ENCODE data around the gene HS3ST3B1. TPM values are rescaled to one million over a fixed set of nuclear protein-coding genes. Genes with fewer than 3 reads are reported as not detected.

Gene HS3ST3B1
- total and polyA plus RNA-seq, 12 donors: 0.73 to 5.9 (median 2.0) TPM

DNA sequence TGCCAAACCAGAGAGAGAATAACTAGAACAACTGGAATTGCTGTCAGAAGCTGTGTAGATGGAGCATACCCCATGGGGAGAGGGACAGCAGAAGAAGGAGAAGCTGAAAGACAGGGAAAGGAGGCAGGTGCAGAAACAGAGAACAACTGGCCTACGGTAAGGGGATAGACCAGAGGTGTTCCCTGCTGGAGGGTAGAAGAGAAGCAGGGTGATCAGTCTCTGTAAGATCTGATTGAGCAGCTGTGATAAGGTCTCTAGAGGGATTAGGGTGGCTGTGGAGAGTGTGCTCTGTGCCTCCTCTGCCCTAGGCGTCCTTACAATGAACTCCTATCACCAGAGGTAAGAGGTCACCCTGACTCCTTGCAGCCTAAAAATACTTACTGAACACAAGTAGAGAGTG, 30.4 kb upstream of the HS3ST3B1 start:
- H3K36me3 ChIP-seq: no peaks in the 10 kb centered on the region
- 57 to 71% methylated on average over 2 of the region's 2 CpGs for WGBS, 2 donors
- no peak overlapping the region for H3K27ac ChIP-seq
- DNase-seq: no peak
- no peak overlapping the region for H3K4me3 ChIP-seq
- peaks cover 0 to 26% (median 4%) of the 10 kb centered on the region in 11 donors for H3K9me3 ChIP-seq
- H3K4me1 ChIP-seq: no peaks in the 10 kb centered on the region
- ATAC-seq: no peak
- TF ChIP-seq, protein P1, sequence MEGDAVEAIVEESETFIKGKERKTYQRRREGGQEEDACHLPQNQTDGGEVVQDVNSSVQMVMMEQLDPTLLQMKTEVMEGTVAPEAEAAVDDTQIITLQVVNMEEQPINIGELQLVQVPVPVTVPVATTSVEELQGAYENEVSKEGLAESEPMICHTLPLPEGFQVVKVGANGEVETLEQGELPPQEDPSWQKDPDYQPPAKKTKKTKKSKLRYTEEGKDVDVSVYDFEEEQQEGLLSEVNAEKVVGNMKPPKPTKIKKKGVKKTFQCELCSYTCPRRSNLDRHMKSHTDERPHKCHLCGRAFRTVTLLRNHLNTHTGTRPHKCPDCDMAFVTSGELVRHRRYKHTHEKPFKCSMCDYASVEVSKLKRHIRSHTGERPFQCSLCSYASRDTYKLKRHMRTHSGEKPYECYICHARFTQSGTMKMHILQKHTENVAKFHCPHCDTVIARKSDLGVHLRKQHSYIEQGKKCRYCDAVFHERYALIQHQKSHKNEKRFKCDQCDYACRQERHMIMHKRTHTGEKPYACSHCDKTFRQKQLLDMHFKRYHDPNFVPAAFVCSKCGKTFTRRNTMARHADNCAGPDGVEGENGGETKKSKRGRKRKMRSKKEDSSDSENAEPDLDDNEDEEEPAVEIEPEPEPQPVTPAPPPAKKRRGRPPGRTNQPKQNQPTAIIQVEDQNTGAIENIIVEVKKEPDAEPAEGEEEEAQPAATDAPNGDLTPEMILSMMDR (IDR thresholded peaks at IDR 0.05): no peak
- peaks cover 0 to 4% (median 0%) of the 10 kb centered on the region in 7 donors for H3K27me3 ChIP-seq
- intact Hi-C loops (cut with DNase I): no loop called here

DNA sequence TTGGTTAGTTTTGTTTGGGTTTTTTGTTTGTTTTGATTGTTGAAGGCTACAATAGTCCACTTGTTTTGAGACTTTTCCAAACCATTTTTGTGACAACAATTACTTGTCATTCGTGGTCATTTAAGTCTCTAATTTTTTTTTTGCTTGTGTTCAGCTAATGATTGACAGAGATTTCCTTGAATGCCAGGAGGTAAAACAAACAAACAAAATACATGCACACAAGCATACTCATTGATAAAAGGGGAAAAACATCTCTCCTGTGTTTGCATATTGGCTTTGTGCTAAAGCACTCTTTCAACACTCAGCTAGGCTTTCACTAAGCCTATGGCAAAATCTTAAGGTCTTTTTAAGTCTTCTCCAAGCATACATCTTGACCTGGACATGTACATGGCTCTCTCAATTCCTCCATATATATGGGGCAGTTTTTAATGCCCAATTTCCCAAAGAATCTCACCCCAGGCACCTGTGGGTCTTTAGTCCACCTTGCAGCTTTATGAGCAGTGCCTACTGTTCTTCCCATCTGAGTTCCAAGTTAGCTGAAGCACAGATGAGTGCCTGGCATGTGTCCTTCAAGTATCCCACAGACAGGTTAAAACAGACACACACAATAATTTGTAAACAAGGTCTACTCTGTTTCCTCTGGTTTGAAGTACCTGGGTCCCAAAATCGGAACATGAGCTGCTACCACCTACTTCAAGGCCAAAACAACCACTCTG, 24.2 kb upstream of the HS3ST3B1 start:
- Histone ChIP-seq H3K4me3 (no peak overlapping the region), H3K36me3 (no peaks in the 10 kb centered on the region), H3K9me3 (peaks cover 0 to 25% (median 4%) of the 10 kb centered on the region in 11 donors), H3K4me1 (no peaks in the 10 kb centered on the region), H3K27ac (no peak overlapping the region), H3K27me3 (peaks cover 0 to 34% (median 16%) of the 10 kb centered on the region in 7 donors)
- ATAC-seq (no peak), DNase-seq (no peak)
- TF ChIP-seq, protein P1 (IDR thresholded peaks at IDR 0.05): no peak
- intact Hi-C loops (cut with DNase I): no loop called here
- WGBS, 2 donors: 65 to 71% methylated on average over 2 of the region's 2 CpGs

DNA sequence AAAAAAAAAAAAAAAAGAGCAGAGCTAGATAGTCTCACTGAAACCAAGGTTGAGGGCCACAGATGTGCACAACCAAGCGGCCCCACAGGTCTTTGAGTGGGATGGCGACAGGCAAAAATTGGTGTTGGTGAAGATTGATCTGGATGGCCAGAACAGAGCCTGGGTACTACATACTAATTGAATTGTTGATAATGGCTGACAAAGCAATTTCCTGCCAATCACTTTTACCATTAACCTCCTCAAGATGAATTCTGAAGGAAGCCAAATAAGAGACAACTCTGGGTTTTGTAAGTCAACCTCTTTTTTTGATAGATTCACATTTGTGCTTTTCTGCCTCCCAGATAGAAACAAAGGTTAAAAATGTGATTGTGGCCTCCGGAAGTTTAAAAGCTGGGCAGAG, 19.4 kb upstream of the HS3ST3B1 start:
- DNase-seq: no peak
- H3K27me3 ChIP-seq: peaks cover 0 to 66% (median 27%) of the 10 kb centered on the region in 7 donors
- H3K4me1 ChIP-seq: no peaks in the 10 kb centered on the region
- H3K9me3 ChIP-seq: no peaks in the 10 kb centered on the region
- intact Hi-C loops (cut with DNase I): no loop called here
- H3K27ac ChIP-seq: no peak overlapping the region
- no peaks in the 10 kb centered on the region for H3K36me3 ChIP-seq
- no peak overlapping the region for H3K4me3 ChIP-seq
- TF ChIP-seq, protein P1 (IDR thresholded peaks at IDR 0.05): no peak
- WGBS, 2 donors: 75 to 96% methylated on average over 3 of the region's 3 CpGs
- no peak for ATAC-seq

DNA sequence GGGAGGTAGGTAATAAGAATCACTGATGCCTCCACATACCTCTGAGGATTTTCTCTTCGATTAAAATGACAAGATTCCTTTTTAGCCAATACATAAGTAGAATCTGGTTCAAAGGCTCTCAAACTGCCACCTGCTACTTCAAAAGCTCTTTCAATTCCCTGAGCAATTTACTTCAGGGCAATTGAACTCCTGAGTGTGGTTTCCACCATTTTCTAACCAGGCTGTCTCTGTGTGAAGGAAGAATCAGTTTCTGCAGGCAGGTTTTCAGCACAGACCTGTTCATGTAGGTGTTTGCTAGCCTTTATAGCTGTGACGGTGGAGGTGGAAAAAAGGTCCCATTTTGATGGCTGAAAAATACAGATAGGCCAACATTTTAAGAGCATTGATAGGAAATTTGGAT, 18.2 kb upstream of the HS3ST3B1 start:
- TF ChIP-seq, protein P1 (IDR thresholded peaks at IDR 0.05): no peak
- Histone ChIP-seq H3K27ac (no peak overlapping the region), H3K27me3 (peaks cover 0 to 62% (median 27%) of the 10 kb centered on the region in 7 donors), H3K4me1 (no peaks in the 10 kb centered on the region), H3K4me3 (no peak overlapping the region), H3K36me3 (no peaks in the 10 kb centered on the region), H3K9me3 (no peaks in the 10 kb centered on the region)
- DNase-seq (no peak), ATAC-seq (no peak)
- WGBS, 2 donors: 76 to 80% methylated on average over 2 of the region's 2 CpGs
- intact Hi-C loops (cut with DNase I): no loop called here
